Transverse colon (tissue), 4 donors: ENCODE data around the gene UBE2D2.

Source experiments
- POLR2AphosphoS5 ChIP-seq, 3 donors: sonication (generic); formaldehyde crosslinking; IDR thresholded peaks; one replicate each; pipeline ENCODE4 v1.6.1; 2016; ENCODE audit warnings: antibody characterized with exemption in 3 of 3
- TF ChIP-seq, protein P1 (sequence below), 5 experiments: fragments of 200-600 bp in 3 of 5; fragments of 450-650 bp in 2 of 5; sonication (generic) in 3 of 5; IDR thresholded peaks; 1 replicate in 2 of 5; 2 replicates in 3 of 5; pipeline ENCODE4 v1.5.1; 2016 to 2017; ENCODE audit warnings: antibody characterized with exemption in 5 of 5, inconsistent platforms in 3 of 5, mild to moderate bottlenecking in 2 of 5, moderate library complexity in 1 of 5

DNA sequence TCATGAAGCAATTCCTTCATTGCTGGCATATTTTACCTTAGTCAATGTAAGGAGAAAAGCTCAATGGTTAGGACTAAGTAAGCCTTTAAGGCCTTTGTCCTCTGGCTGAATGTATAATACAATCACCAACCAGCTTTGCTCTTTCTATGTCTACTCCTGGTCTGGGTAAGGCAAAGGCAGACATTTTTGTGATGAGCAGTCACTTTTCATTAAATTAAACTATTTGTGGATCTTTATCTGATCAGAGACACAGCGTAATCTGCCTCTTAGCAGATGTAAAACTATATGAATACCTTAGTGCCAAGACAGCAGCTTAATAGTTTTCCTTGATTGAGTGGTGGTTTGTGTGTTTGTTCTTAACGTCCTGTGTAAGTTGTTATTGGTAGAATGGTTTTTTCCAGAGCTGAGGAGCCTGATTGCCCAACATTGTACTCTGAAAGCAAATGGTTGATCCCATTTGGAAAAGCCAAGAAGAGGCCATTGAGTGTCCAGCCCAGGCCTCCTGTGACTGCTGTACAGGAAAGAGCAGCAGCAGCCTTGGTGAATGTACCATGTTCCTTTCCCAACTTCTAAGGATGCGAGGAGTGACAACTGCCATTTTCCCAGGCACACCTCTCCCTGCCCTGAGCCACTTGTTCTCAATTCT lies 70.5 kb downstream of the UBE2D2 start:
- TF ChIP-seq, protein P1, sequence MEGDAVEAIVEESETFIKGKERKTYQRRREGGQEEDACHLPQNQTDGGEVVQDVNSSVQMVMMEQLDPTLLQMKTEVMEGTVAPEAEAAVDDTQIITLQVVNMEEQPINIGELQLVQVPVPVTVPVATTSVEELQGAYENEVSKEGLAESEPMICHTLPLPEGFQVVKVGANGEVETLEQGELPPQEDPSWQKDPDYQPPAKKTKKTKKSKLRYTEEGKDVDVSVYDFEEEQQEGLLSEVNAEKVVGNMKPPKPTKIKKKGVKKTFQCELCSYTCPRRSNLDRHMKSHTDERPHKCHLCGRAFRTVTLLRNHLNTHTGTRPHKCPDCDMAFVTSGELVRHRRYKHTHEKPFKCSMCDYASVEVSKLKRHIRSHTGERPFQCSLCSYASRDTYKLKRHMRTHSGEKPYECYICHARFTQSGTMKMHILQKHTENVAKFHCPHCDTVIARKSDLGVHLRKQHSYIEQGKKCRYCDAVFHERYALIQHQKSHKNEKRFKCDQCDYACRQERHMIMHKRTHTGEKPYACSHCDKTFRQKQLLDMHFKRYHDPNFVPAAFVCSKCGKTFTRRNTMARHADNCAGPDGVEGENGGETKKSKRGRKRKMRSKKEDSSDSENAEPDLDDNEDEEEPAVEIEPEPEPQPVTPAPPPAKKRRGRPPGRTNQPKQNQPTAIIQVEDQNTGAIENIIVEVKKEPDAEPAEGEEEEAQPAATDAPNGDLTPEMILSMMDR (IDR thresholded peaks at IDR 0.05), result no peak
- no peak for TF ChIP-seq POLR2AphosphoS5 (IDR thresholded peaks at IDR 0.05)
